ENCODE measurements around the gene CSNK1A1L.

GRCh38 chr13:37091835-37092234 lies 13.6 kb downstream of the CSNK1A1L start:
- no peak for TF ChIP-seq CTCF (IDR thresholded peaks at IDR 0.05)
- TF ChIP-seq ZFX (IDR thresholded peaks at IDR 0.05; ENCODE audit: borderline replicate concordance): no peak
